ENCODE data around the gene SIRT3. TPM values are rescaled to one million over a fixed set of nuclear protein-coding genes. Genes with fewer than 3 reads are reported as not detected.
"Not testable (repeated sequence)": the region's sequence is repeated elsewhere in the genome, so short reads cannot be mapped to it uniquely, and the experiment has no call there.

The SIRT3 gene
- total RNA-seq, 1 experiment from 2014 or later = 13.8 TPM

GRCh38 chr11:191490-192478 is 44.4 kb downstream of the SIRT3 start:
- H3K27me3 ChIP-seq (ENCODE audit: low read length); DNase-seq; CTCF ChIA-PET; POLR2A ChIA-PET (ENCODE audit: unreplicated experiment); H2AFZ ChIP-seq (ENCODE audit: low read length); H3K9ac ChIP-seq (ENCODE audit: low read length); H3K36me3 ChIP-seq (ENCODE audit: low read depth, low read length); H3K79me2 ChIP-seq (ENCODE audit: low read length); H3K27ac ChIP-seq (ENCODE audit: low read length); H3K9me3 ChIP-seq (ENCODE audit: low read length); H3K9me2 ChIP-seq (replicated peaks; ENCODE audit: low read length); H3F3A ChIP-seq (ENCODE audit: low read length, unreplicated experiment); BruUV-seq (replicated peaks); H3K4me1 ChIP-seq (ENCODE audit: insufficient read depth, low read length); H3K4me2 ChIP-seq (ENCODE audit: low read length); H3K4me3 ChIP-seq (ENCODE audit: low read length); intact Hi-C loops (cut with micrococcal nuclease); H4K20me1 ChIP-seq (ENCODE audit: low read length): not testable (repeated sequence)
- ATAC-seq = peak; percentile 65

GRCh38 chr11:190546-190945 is 45.6 kb downstream of the SIRT3 start:
- H3K9ac ChIP-seq (ENCODE audit: low read length); H3K4me3 ChIP-seq (ENCODE audit: low read length); CTCF ChIA-PET; ATAC-seq; DNase-seq; H4K20me1 ChIP-seq (ENCODE audit: low read length); H3K27me3 ChIP-seq (ENCODE audit: low read length); H3K4me1 ChIP-seq (ENCODE audit: insufficient read depth, low read length); H3K9me2 ChIP-seq (replicated peaks; ENCODE audit: low read length); H3K9me3 ChIP-seq (ENCODE audit: low read length); H3K36me3 ChIP-seq (ENCODE audit: low read depth, low read length); H2AFZ ChIP-seq (ENCODE audit: low read length); H3K27ac ChIP-seq (ENCODE audit: low read length); BruUV-seq (replicated peaks); intact Hi-C loops (cut with micrococcal nuclease); H3K4me2 ChIP-seq (ENCODE audit: low read length); H3F3A ChIP-seq (ENCODE audit: low read length, unreplicated experiment); H3K79me2 ChIP-seq (ENCODE audit: low read length); POLR2A ChIA-PET (ENCODE audit: unreplicated experiment): not testable (repeated sequence)

GRCh38 chr11:189843-190311 is 46.3 kb downstream of the SIRT3 start:
- POLR2A ChIA-PET (ENCODE audit: unreplicated experiment); intact Hi-C loops (cut with micrococcal nuclease); H4K20me1 ChIP-seq (ENCODE audit: low read length); H3K27me3 ChIP-seq (ENCODE audit: low read length); H3F3A ChIP-seq (ENCODE audit: low read length, unreplicated experiment); H3K9ac ChIP-seq (ENCODE audit: low read length); H3K9me3 ChIP-seq (ENCODE audit: low read length); DNase-seq; H3K79me2 ChIP-seq (ENCODE audit: low read length); H3K4me1 ChIP-seq (ENCODE audit: insufficient read depth, low read length); H3K36me3 ChIP-seq (ENCODE audit: low read depth, low read length); H3K9me2 ChIP-seq (replicated peaks; ENCODE audit: low read length); H3K4me2 ChIP-seq (ENCODE audit: low read length); CTCF ChIA-PET; H3K4me3 ChIP-seq (ENCODE audit: low read length); H2AFZ ChIP-seq (ENCODE audit: low read length); H3K27ac ChIP-seq (ENCODE audit: low read length); BruUV-seq (replicated peaks): not testable (repeated sequence)
- ATAC-seq = peak; percentile 35; the same call in 1 of the 2 replicates

GRCh38 chr11:189200-189783 is 46.9 kb downstream of the SIRT3 start:
- H3K27me3 ChIP-seq (ENCODE audit: low read length); CTCF ChIA-PET; H3K4me1 ChIP-seq (ENCODE audit: insufficient read depth, low read length); POLR2A ChIA-PET (ENCODE audit: unreplicated experiment); H3K4me3 ChIP-seq (ENCODE audit: low read length); H3K9me2 ChIP-seq (replicated peaks; ENCODE audit: low read length); H2AFZ ChIP-seq (ENCODE audit: low read length); H3K9me3 ChIP-seq (ENCODE audit: low read length); intact Hi-C loops (cut with micrococcal nuclease); H4K20me1 ChIP-seq (ENCODE audit: low read length); H3K9ac ChIP-seq (ENCODE audit: low read length); H3F3A ChIP-seq (ENCODE audit: low read length, unreplicated experiment); H3K79me2 ChIP-seq (ENCODE audit: low read length); H3K36me3 ChIP-seq (ENCODE audit: low read depth, low read length); H3K4me2 ChIP-seq (ENCODE audit: low read length); ATAC-seq; BruUV-seq (replicated peaks); H3K27ac ChIP-seq (ENCODE audit: low read length); DNase-seq: not testable (repeated sequence)

Data from PC-3 (cell line).